ENCODE results near the gene CLDN18. TPM values are rescaled to one million over a fixed set of nuclear protein-coding genes. Genes with fewer than 3 reads are reported as not detected.

The CLDN18 gene
- total RNA-seq, 1 experiment from 2014 or later = not detected

- no peak for DNase-seq (ENCODE audit: low spot score)
- in situ Hi-C loops (cut with HindIII; ENCODE audit: low sequenced_read_pairs) = no loop called here
These were observed 9.5 kb downstream of the CLDN18 start for GRCh38 chr3:138019281-138020069.

- in situ Hi-C loops (cut with HindIII; ENCODE audit: low sequenced_read_pairs) = no loop called here
- DNase-seq (ENCODE audit: low spot score) = no peak
These were observed 13.8 kb downstream of the CLDN18 start for GRCh38 chr3:138023754-138024153.

- in situ Hi-C loops (cut with HindIII; ENCODE audit: low sequenced_read_pairs) = no loop called here
- no peak for DNase-seq (ENCODE audit: low spot score)
These were observed 15.6 kb downstream of the CLDN18 start for GRCh38 chr3:138025553-138025952.

- in situ Hi-C loops (cut with HindIII; ENCODE audit: low sequenced_read_pairs) = no loop called here
- no peak for DNase-seq (ENCODE audit: low spot score)
These were observed 17.9 kb downstream of the CLDN18 start for GRCh38 chr3:138027821-138028220.

GRCh38 chr3:138030734-138031280 lies 20.8 kb downstream of the CLDN18 start:
- no peak for DNase-seq (ENCODE audit: low spot score)
- in situ Hi-C loops (cut with HindIII; ENCODE audit: low sequenced_read_pairs) = no loop called here

GRCh38 chr3:138031536-138031935 lies 21.6 kb downstream of the CLDN18 start:
- DNase-seq (ENCODE audit: low spot score) = no peak
- in situ Hi-C loops (cut with HindIII; ENCODE audit: low sequenced_read_pairs) = no loop called here

- in situ Hi-C loops (cut with HindIII; ENCODE audit: low sequenced_read_pairs) = no loop called here
These were observed 22.6 kb downstream of the CLDN18 start for GRCh38 chr3:138032567-138032966.

GRCh38 chr3:138033202-138033691 lies 23.3 kb downstream of the CLDN18 start:
- in situ Hi-C loops (cut with HindIII; ENCODE audit: low sequenced_read_pairs) = no loop called here
- DNase-seq (ENCODE audit: low spot score) = no peak

More at GRCh38 chr3:138032567-138032966, 22.6 kb downstream of the CLDN18 start:
- DNase-seq (ENCODE audit: low spot score) = no peak

GRCh38 chr3:138034918-138035317 lies 25.0 kb downstream of the CLDN18 start:
- DNase-seq (ENCODE audit: low spot score) = no peak
- in situ Hi-C loops (cut with HindIII; ENCODE audit: low sequenced_read_pairs) = no loop called here

- DNase-seq (ENCODE audit: low spot score) = no peak
- in situ Hi-C loops (cut with HindIII; ENCODE audit: low sequenced_read_pairs) = no loop called here
These were observed 26.6 kb downstream of the CLDN18 start for GRCh38 chr3:138036572-138036971.

GRCh38 chr3:138038725-138039462 lies 28.9 kb downstream of the CLDN18 start:
- DNase-seq (ENCODE audit: low spot score) = no peak
- in situ Hi-C loops (cut with HindIII; ENCODE audit: low sequenced_read_pairs) = no loop called here

- DNase-seq (ENCODE audit: low spot score) = no peak
- in situ Hi-C loops (cut with HindIII; ENCODE audit: low sequenced_read_pairs) = no loop called here
These were observed 32.1 kb downstream of the CLDN18 start for GRCh38 chr3:138042043-138042442.

- in situ Hi-C loops (cut with HindIII; ENCODE audit: low sequenced_read_pairs) = no loop called here
- DNase-seq (ENCODE audit: low spot score) = no peak
These were observed 33.5 kb downstream of the CLDN18 start for GRCh38 chr3:138043266-138044029.

- in situ Hi-C loops (cut with HindIII; ENCODE audit: low sequenced_read_pairs) = no loop called here
- DNase-seq (ENCODE audit: low spot score) = no peak
These were observed 36.1 kb downstream of the CLDN18 start for GRCh38 chr3:138046085-138046484.

- in situ Hi-C loops (cut with HindIII; ENCODE audit: low sequenced_read_pairs) = no loop called here
- DNase-seq (ENCODE audit: low spot score) = no peak
These were observed 37.0 kb downstream of the CLDN18 start for GRCh38 chr3:138046955-138047354.

GRCh38 chr3:138047596-138048158 lies 37.7 kb downstream of the CLDN18 start:
- in situ Hi-C loops (cut with HindIII; ENCODE audit: low sequenced_read_pairs) = no loop called here
- no peak for DNase-seq (ENCODE audit: low spot score)

- DNase-seq (ENCODE audit: low spot score) = no peak
These were observed 39.4 kb downstream of the CLDN18 start for GRCh38 chr3:138049157-138049919.

More at GRCh38 chr3:138049157-138049919, 39.4 kb downstream of the CLDN18 start:
- in situ Hi-C loops (cut with HindIII; ENCODE audit: low sequenced_read_pairs) = no loop called here
